ENCODE data around the gene SLC25A44. TPM values are rescaled to one million over a fixed set of nuclear protein-coding genes. Genes with fewer than 3 reads are reported as not detected.

SLC25A44 gene
- total RNA-seq, 1 experiment from 2014 or later = 40.2 TPM

GRCh38 chr1:156241311-156241811 lies 47.5 kb downstream of the SLC25A44 start:
- H3K36me3 Mint-ChIP-seq (ENCODE audit: insufficient read depth in 1 of 3, low read depth in 3 of 3) = peaks cover 14 to 39% (median 35%) of the 10 kb centered on the region in 3 experiments; a peak in 6 of 7 replicates
- Histone ChIP-seq H4K5ac (ENCODE audit: insufficient read length, low read depth, low read length) (no peak overlapping the region), H2BK12ac (ENCODE audit: insufficient read length, low read depth, low read length) (no peak overlapping the region), H3K23me2 (ENCODE audit: insufficient read length, low read depth, low read length, poor library complexity, severe bottlenecking) (peaks cover 3% of the 10 kb centered on the region), H4K91ac (ENCODE audit: insufficient read length, low read depth, low read length) (no peak overlapping the region), H4K20me1 (ENCODE audit: control insufficient read depth, insufficient read depth, insufficient read length) (no peaks in the 10 kb centered on the region), H2BK20ac (ENCODE audit: low read depth, low read length, poor library complexity, severe bottlenecking) (no peak overlapping the region), H3K4me2 (ENCODE audit: insufficient read depth, insufficient read length, low read length) (no peak overlapping the region), H2AK5ac (ENCODE audit: insufficient read length, low read length) (no peak overlapping the region), H2BK15ac (ENCODE audit: low read depth, low read length) (no peak overlapping the region), H3K23ac (ENCODE audit: insufficient read length, low read depth, low read length) (no peak overlapping the region), H3T11ph (ENCODE audit: low read length) (no peak overlapping the region), H3K9me3 (ENCODE audit: control insufficient read depth, low read depth, low read length) (no peaks in the 10 kb centered on the region), H3K9ac (ENCODE audit: extremely low read depth, insufficient read length, low read length) (no peak overlapping the region), H3K14ac (ENCODE audit: insufficient read depth, low read length) (no peak overlapping the region), H3K18ac (ENCODE audit: insufficient read length, low read depth, low read length) (no peak overlapping the region), H3K4ac (ENCODE audit: low read depth, low read length) (no peak overlapping the region), H3K27me3 (ENCODE audit: insufficient read depth, low read length) (no peaks in the 10 kb centered on the region), H2BK120ac (ENCODE audit: low read depth, low read length, poor library complexity, severe bottlenecking) (no peak overlapping the region), H2BK5ac (ENCODE audit: insufficient read length, low read length) (no peak overlapping the region), H4K8ac (replicated peaks; ENCODE audit: insufficient read length, low read depth, low read length) (no peak overlapping the region), H3K27ac (ENCODE audit: insufficient read length, low read depth, low read length) (no peak overlapping the region), H3K79me2 (ENCODE audit: insufficient read depth, low read length) (no peaks in the 10 kb centered on the region), H3K56ac (ENCODE audit: insufficient read length, low read depth, low read length) (no peak overlapping the region), H2AFZ (ENCODE audit: low read length) (no peak overlapping the region), H3K4me1 (ENCODE audit: insufficient read depth, low read length) (no peaks in the 10 kb centered on the region), H3K79me1 (ENCODE audit: insufficient read depth, low read depth, low read length, poor library complexity, severe bottlenecking) (no peaks in the 10 kb centered on the region)
- peak overlapping the region; percentile 23 to 80 (median 48); a peak in 3 of 7 replicates for H3K27ac Mint-ChIP-seq
- no peak overlapping the region for H3K4me3 Mint-ChIP-seq
- no CpG with 5 or more reads among the region's 15 CpGs for WGBS (ENCODE audit: extremely low coverage, insufficient read length, low lambda C conversion rate)
- no peak for DNase-seq
- peaks cover 2 to 3% of the 10 kb centered on the region in 2 experiments for H3K4me1 Mint-ChIP-seq
- H3K27me3 Mint-ChIP-seq (ENCODE audit: low read depth) = peaks cover 4% of the 10 kb centered on the region; the same call in 1 of the 2 replicates
- no peaks in the 10 kb centered on the region for H3K9me3 Mint-ChIP-seq
- TF ChIP-seq CTCF (conservative IDR thresholded peaks at IDR 0.05) = no peak

All from H9 (cell line).